ENCODE data around the gene DGCR2. TPM values are rescaled to one million over a fixed set of nuclear protein-coding genes. Genes with fewer than 3 reads are reported as not detected.
"Not testable (repeated sequence)": the region's sequence is repeated elsewhere in the genome, so short reads cannot be mapped to it uniquely, and the experiment has no call there.

Gene DGCR2
- total RNA-seq, 4 donors from 2014 or later = 42.5 to 75.2 (median 50.8) TPM

DNA sequence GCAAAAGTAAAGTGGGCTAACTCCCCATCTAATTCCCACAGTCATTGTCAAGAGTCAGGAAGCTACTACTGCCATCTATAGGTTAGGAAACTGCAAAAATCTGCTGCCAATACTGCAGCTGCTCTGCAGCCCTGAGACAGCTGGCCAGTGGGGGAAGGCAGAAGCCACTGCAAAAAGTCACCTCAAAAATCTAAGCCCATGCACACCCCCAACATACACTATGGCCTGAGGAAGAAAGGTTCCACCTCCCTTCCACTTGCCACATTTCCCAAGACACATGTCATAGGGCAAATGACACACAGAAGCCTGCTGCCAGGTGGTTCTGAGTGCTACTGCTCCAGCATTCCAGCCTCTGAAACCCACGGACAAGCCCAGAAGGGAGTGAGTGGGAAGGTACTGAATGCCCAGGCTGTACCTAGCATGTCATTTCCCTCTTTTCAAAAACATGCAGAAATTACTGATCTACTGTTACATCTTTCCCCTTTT is 36.9 kb downstream of the DGCR2 start:
- TF ChIP-seq CTCF (IDR thresholded peaks at IDR 0.05) (peak in 2 of 6 experiments; percentile 10 to 33), POLR2A (IDR thresholded peaks at IDR 0.05) (no peak)
- H3K4me1 ChIP-seq = peaks cover 13 to 33% (median 16%) of the 10 kb centered on the region in 3 donors
- no peaks in the 10 kb centered on the region for H3K9me3 ChIP-seq
- no peak overlapping the region for H3K4me3 ChIP-seq
- no peak for DNase-seq
- intact Hi-C loops (cut with DNase I) = no loop called here
- peaks cover 2 to 82% (median 11%) of the 10 kb centered on the region in 3 donors for H3K36me3 ChIP-seq
- H3K27me3 ChIP-seq = no peaks in the 10 kb centered on the region
- peak overlapping the region; percentile 6 to 51 (median 28) for H3K27ac ChIP-seq
- 11 to 24% methylated on average over 1 of the region's 1 CpG for WGBS, 2 donors

DNA sequence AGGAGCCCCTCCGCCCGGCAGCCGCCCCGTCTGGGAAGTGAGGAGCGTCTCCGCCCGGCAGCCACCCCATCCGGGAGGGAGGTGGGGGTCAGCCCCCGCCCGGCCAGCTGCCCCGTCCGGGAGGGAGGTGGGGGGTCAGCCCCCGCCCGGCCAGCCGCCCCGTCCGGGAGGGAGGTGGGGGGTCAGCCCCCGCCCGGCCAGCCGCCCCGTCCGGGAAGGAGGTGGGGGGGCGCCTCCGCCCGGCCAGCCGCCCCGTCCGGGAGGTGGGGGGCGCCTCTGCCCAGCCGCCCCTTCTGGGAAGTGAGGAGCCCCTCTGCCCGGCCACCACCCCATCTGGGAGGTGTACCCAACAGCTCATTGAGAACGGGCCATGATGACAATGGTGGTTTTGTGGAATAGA is 37.6 kb downstream of the DGCR2 start:
- intact Hi-C loops (cut with DNase I); H3K27ac ChIP-seq; H3K4me3 ChIP-seq; DNase-seq; H3K27me3 ChIP-seq; H3K9me3 ChIP-seq: not testable (repeated sequence)
- H3K36me3 ChIP-seq = peaks cover 9 to 85% (median 11%) of the 10 kb centered on the region in 3 donors
- peaks cover 13 to 33% (median 16%) of the 10 kb centered on the region in 3 donors for H3K4me1 ChIP-seq
- WGBS, 2 donors = no CpG with 5 or more reads among the region's 32 CpGs

DNA sequence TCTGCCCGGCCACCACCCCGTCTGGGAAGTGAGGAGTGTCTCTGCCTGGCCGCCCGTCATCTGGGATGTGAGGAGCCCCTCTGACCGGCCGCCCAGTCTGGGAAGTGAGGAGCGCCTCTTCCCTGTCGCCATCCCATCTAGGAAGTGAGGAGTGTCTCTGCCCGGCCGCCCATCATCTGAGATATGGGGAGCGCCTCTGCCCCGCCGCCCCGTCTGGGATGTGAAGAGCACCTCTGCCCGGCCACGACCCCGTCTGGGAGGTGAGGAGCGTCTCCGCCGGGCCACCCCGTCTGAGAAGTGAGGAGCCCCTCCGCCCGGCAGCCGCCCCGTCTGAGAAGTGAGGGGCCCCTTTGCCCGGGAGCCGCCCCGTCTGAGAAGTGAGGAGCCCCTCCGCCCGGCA is 38.1 kb downstream of the DGCR2 start:
- Histone ChIP-seq H3K4me1 (peaks cover 13 to 33% (median 16%) of the 10 kb centered on the region in 3 donors), H3K36me3 (peaks cover 9 to 82% (median 10%) of the 10 kb centered on the region in 3 donors)
- whole genome bisulfite sequencing, 2 donors = 70% methylated on average over 2 of the region's 30 CpGs; no CpG with 5 or more reads in 1 of the 2 donors
- H3K27me3 ChIP-seq; H3K9me3 ChIP-seq; DNase-seq; intact Hi-C loops (cut with DNase I); H3K27ac ChIP-seq; H3K4me3 ChIP-seq: not testable (repeated sequence)

DNA sequence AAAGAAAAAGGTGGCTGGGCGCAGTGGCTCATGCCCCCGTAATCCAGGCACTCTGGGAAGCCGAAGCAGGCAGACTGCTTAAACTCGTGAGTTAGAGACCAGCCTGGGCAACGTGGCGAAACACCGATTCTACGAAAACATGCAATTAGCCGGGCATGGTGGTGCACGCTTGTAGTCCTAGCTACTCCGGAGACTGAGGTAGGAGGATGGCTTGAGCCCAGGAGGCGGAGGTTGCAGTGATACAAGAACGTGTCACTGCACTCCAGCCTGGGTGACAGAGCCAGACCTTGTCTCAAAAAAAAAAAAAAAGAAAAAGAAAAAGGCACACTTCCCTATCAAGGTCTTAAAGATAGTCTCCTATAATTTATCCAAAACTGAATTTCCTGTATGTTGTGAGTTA is 39.4 kb downstream of the DGCR2 start:
- Histone ChIP-seq H3K4me3 (no peak overlapping the region), H3K27ac (no peak overlapping the region), H3K27me3 (no peaks in the 10 kb centered on the region), H3K4me1 (peaks cover 13 to 28% (median 16%) of the 10 kb centered on the region in 3 donors), H3K36me3 (peaks cover 0 to 68% (median 10%) of the 10 kb centered on the region in 3 donors), H3K9me3 (no peaks in the 10 kb centered on the region)
- intact Hi-C loops (cut with DNase I) = no loop called here
- DNase-seq = no peak
- TF ChIP-seq CTCF (IDR thresholded peaks at IDR 0.05) (no peak), POLR2A (IDR thresholded peaks at IDR 0.05) (no peak)
- 64 to 79% methylated on average over 9 to 13 of the region's 13 CpGs for whole genome bisulfite sequencing, 2 donors

- TF ChIP-seq CTCF (IDR thresholded peaks at IDR 0.05) (no peak), POLR2A (IDR thresholded peaks at IDR 0.05) (no peak)
- Histone ChIP-seq H3K4me3 (no peak overlapping the region), H3K27ac (no peak overlapping the region), H3K4me1 (peaks cover 13 to 25% (median 16%) of the 10 kb centered on the region in 3 donors), H3K36me3 (peaks cover 0 to 61% (median 10%) of the 10 kb centered on the region in 3 donors), H3K9me3 (no peaks in the 10 kb centered on the region), H3K27me3 (no peaks in the 10 kb centered on the region)
- DNase-seq = no peak
- intact Hi-C loops (cut with DNase I) = no loop called here
- WGBS, 2 donors = 64 to 68% methylated on average over 3 of the region's 3 CpGs
These were observed 40.1 kb downstream of the DGCR2 start for GRCh38 chr22:19082101-19082500.

- intact Hi-C loops (cut with DNase I) = no loop called here
- H3K9me3 ChIP-seq = no peaks in the 10 kb centered on the region
- H3K36me3 ChIP-seq = peaks cover 0 to 54% (median 10%) of the 10 kb centered on the region in 3 donors
- H3K27ac ChIP-seq = no peak overlapping the region
- no peaks in the 10 kb centered on the region for H3K27me3 ChIP-seq
- TF ChIP-seq POLR2A (IDR thresholded peaks at IDR 0.05) (no peak), CTCF (IDR thresholded peaks at IDR 0.05) (no peak)
- WGBS, 2 donors = 86% methylated on average over 3 of the region's 3 CpGs
- peaks cover 9 to 18% (median 12%) of the 10 kb centered on the region in 3 donors for H3K4me1 ChIP-seq
- no peak overlapping the region for H3K4me3 ChIP-seq
- no peak for DNase-seq
These were observed 40.9 kb downstream of the DGCR2 start for GRCh38 chr22:19081351-19081750.

All from esophagus squamous epithelium (tissue), 5 donors.